HEK293T (cell line): ENCODE measurements around the gene BMP5.

Experiments used
- FOXM1 ChIP-seq: fragments of 450-650 bp; IDR thresholded peaks from 2 replicates; pipeline ENCODE4 v1.6.1; 2017; ENCODE audit warnings: mild to moderate bottlenecking, borderline replicate concordance
- TARDBP ChIP-seq: fragments of 450-650 bp; IDR thresholded peaks from 2 replicates; pipeline ENCODE4 v1.6.1; 2016

GRCh38 chr6:55892749-55893357 is 17.5 kb upstream of the BMP5 start:
- TF ChIP-seq TARDBP, result no peak
- no peak for TF ChIP-seq FOXM1
